NCI-H82 treated with DMSO at 0.1 percent for 48 hours (cell line): ENCODE results near the gene NRXN3.
A peak's percentile ranks its signal among the peaks of the same experiment; 100 is the strongest.

Experiments
- DNase-seq: peaks from one replicate; lab custom pipeline; 2025; ENCODE audit not compliant: unreplicated experiment; lab: John Stamatoyannopoulos, UW

NRXN3 gene

GRCh38 chr14:79699206-79699605 lies 1529.0 kb downstream of the NRXN3 start:
- no peak for DNase-seq

DNA sequence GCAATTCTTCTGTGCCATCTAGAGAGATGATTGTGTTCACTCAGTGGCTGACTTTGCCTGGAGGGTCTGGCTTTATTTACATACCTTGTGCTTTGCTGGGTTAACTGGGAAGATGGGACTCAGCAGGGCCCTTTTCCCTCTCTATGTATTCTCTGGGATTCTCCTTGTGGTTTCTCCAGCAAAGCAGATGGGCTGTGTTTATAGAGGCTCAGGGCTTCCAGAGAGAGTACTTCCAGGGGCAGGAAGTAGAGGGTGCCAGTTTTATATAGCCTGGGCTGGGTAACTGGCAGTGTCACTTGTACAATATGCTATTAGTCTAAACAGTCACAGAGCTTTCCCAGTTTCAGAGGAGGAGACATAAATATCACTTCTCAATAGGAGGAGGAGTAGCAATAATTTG lies 1531.2 kb downstream of the NRXN3 start:
- DNase-seq = no peak

DNA sequence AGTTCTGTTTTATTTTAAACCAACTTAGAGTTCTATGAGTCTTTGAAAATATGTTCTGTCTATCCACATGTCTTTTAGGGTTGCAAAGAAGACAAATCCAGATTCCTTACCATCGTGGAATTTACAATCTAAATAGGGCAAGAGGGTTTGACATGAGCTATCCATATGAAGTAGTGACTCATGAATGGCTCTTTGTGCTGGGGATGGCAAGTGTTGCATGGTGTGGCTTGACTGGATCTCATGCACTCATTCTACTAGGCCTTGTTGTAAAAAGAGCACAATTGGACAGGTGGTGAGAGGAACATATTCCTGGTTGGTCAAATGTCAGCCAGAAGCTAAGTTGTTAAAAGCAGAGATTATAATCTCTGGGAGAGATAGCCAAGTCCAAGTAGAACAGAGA lies 1532.0 kb downstream of the NRXN3 start:
- no peak for DNase-seq

GRCh38 chr14:79703209-79703608 lies 1533.0 kb downstream of the NRXN3 start:
- DNase-seq = no peak

GRCh38 chr14:79704041-79704807 lies 1534.1 kb downstream of the NRXN3 start:
- DNase-seq = no peak

DNA sequence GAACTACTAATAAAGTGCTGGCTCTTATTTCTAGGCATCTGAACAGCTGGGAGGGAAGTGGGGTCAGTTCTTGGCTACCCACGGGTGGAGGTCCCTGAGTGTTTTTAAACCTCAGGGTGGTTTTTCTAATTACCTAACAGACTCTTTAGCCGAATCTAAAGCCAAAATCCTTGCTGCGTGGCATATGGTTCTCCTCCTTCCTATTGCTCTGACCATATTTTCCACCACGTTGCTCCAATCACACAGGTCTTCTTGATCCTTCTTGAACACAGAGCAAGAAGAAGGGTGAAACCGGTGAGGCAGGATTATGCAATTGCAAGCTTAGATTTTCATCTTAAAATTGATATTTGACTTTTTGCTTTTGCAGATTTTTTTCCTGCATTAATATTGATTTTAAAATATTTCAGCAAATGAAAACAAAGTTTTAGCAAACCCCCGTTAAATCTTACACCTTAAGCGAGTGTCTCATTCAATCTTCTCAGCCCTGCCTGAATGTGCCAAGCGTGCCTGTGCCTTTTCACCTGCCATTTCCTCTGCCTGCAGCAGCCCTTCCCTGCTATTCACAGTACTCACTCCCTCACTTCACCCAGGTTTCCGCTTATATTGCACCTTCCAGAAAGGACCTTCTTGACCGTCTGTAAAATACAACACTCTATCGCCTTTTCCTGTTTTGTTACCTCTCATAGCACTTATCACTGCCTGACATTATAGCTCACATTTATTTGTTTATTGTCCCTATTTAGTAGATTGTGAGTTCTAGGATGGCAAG lies 1535.1 kb downstream of the NRXN3 start:
- DNase-seq = no peak

- no peak for DNase-seq
Measured at GRCh38 chr14:79706382-79706781, 1536.2 kb downstream of the NRXN3 start.

DNA sequence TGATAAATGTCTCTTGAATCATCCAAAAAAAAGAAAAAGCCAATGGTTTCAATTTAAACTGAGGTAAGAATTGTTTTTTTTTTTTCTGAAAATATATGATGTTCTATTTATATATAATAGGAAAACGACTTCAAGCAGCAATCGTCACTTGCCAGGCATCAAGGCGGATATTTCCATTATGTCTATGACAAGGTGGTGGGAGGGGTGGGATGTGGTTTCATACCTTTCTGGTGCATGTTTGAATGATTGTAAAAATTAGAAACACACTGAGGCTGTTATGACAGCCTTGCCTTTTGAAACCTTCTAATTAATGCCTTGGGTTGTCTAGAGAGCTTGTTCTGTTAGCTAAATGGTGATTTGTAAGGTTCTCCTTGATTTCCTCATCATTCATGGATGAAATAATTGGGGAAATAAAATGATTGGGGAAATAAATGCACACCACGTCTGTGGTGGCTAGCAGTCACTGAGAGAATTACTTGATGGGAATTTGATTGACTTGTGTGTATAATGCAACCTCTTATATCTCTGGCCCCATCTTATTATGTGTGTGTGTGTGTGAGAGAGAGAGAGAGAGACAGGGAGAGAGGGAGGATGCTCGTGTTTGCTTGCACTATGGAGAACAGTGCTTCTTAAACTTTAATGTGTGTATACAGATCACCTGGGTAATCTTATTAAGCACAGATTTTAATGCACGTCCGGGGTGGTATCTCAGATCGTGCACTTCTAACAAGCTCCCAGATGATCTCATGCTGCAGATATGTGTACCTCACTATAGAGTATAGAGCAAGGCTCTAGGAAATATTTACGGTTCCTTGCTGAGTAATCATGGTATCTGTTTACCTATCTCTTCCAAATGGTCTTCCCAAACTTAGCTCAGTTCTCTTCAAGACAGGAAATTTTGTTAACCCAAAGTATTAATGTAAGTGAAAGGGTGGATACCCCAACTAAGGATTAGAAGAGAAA lies 1538.5 kb downstream of the NRXN3 start:
- DNase-seq = no peak

DNA sequence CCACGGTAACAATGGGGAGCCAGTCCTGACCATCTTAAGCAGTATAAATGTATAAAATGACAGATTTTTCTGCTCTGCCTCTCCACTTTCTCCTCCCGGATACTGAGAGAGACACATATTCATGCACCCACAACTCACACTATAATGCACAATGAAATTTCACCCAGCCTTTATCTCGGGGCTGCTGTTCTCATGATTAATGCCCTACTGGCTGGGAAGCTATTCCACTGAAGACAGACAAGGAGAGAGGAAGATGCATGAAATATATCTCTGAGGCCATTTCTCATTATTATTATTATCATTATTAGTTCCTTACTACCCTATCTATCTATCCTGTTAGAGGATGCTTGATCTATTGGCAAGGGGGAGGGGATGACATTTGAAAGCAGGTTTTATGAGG lies 1539.4 kb downstream of the NRXN3 start:
- no peak for DNase-seq

GRCh38 chr14:79712302-79712950 lies 1542.3 kb downstream of the NRXN3 start:
- DNase-seq = no peak

DNA sequence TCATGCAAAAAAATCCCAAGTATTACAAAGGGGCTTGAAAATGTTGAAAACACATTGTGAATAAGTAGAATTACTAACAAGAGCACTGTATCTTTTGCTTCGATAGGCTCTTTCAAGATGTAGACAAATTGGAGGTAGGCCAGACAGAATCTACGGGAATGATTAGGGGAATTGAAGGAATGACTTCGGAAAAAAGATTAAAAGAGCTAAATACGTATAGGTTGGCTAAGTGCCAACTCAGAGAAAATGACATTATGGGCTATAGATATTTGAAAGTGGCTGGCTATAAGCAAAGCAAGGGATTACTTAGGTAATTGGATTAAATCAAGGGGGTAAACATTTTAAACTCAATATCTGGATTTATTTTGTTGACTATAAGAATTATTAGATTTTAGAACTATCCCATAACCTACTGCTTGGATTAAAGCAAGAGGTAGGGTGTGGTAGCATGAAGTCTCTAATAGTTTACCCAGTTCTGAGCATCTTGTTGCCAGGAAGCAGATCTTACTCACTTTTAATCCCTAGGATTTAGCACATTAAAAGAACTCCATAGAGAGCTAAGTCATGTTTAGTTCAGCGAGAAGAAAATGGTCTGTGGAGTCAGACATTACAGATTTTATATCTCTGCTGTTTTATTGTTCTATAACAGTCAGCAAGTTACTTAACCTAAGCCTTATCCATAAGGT lies 1551.4 kb downstream of the NRXN3 start:
- DNase-seq = peak; percentile 97

- no peak for DNase-seq
Measured at GRCh38 chr14:79724934-79725717, 1555.0 kb downstream of the NRXN3 start.

DNA sequence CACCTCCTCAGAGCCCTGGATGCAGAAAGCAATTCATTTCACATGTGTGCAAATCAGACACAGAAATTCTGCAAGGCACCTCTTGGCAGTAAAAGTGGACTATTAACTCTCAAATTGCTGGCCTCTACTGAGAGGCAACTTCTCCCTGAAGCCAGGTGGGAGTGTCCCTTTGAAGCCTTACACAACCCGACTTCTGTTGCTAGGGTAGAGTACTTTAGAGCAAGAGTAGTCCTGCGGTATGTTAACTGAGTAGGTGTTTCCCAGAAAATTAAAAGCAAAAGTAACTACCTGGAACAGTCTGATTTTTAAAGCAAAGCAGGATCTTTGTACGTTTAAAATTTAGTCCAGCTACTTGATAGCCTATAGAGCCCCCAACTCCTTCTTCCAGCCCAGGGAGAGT lies 1557.7 kb downstream of the NRXN3 start:
- no peak for DNase-seq

- DNase-seq = no peak
Measured at GRCh38 chr14:79728331-79728730, 1558.2 kb downstream of the NRXN3 start.

DNA sequence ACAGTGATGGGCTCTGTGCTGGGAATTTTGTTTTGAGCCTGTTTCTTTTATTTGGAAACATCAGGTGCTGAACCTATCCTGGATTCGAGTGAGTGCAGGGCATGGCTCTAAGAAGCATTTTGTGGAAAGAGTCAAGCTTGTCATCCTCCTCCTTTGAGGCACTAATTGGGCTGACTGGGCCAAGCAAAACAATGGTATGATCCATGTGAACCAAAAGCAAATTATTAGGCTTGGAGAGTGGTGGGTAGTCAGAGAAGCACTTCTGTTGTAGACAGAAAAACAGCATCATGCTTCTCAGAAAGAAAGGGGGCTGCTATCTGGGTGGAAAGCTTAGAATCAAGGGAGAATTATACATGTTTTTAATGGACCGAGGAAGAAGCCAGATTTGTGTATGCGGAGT lies 1559.6 kb downstream of the NRXN3 start:
- DNase-seq = no peak

- DNase-seq = no peak
Measured at GRCh38 chr14:79730196-79730595, 1560.0 kb downstream of the NRXN3 start.

DNA sequence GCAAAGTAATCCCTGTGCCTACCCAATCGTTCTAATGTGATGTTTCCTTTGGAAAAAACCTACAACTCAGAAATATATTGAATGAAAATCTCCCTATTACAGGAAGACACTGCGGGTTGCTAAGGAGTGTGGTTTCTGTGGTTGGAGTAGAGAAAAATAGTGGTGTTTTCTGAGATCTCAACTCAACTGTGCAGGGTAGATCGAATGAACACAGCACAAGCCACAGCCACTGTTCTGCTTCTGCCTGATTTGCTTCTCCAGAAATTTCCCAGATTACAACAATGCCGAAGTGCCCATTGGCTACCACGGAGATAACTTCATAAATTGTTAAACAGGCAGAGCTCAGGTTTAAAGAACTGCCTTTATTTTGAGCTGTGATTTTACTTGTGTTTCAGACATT lies 1560.8 kb downstream of the NRXN3 start:
- DNase-seq = no peak

GRCh38 chr14:79732911-79733655 lies 1562.9 kb downstream of the NRXN3 start:
- no peak for DNase-seq

GRCh38 chr14:79734151-79734550 lies 1564.0 kb downstream of the NRXN3 start:
- DNase-seq = no peak
